Muscle layer of duodenum (tissue), 2 donors: Measurements from ENCODE around the gene TEX55.
"Not testable (repeated sequence)": the region's sequence is repeated elsewhere in the genome, so short reads cannot be mapped to it uniquely, and the experiment has no call there.

ENCODE experiments used
- H3K27ac ChIP-seq: one replicate; pipeline ENCODE4 v1.7.0; 2013; ENCODE audit warnings: mild to moderate bottlenecking, low read length
- H3K27me3 ChIP-seq: one replicate; pipeline ENCODE4 v1.7.0; 2013; ENCODE audit warnings: low read depth, mild to moderate bottlenecking, control low read depth, low read length
- H3K36me3 ChIP-seq, 2 donors: one replicate each; pipeline ENCODE4 v1.7.0; 2013; ENCODE audit warnings: low read length in 2 of 2, control low read depth in 1 of 2, mild to moderate bottlenecking in 1 of 2; ENCODE audit not compliant: insufficient read depth in 2 of 2, control insufficient read depth in 1 of 2
- H3K4me1 ChIP-seq, 2 donors: one replicate each; pipeline ENCODE4 v1.7.0; 2013; ENCODE audit warnings: low read length in 2 of 2, mild to moderate bottlenecking in 2 of 2, control low read depth in 1 of 2, moderate library complexity in 1 of 2; ENCODE audit not compliant: insufficient read depth in 2 of 2, control insufficient read depth in 1 of 2
- H3K4me3 ChIP-seq, 2 donors: one replicate each; pipeline ENCODE4 v1.7.0; 2013; ENCODE audit warnings: low read length in 2 of 2, low read depth in 1 of 2, mild to moderate bottlenecking in 1 of 2
- H3K9me3 ChIP-seq, 2 donors: one replicate each; pipeline ENCODE4 v1.7.0; 2013; ENCODE audit warnings: low read length in 2 of 2, control low read depth in 1 of 2, mild to moderate bottlenecking in 1 of 2; ENCODE audit not compliant: control insufficient read depth in 1 of 2
- donor health status: healthy.

Gene TEX55

GRCh38 chr3:119160815-119161214 is 14.8 kb downstream of the TEX55 start:
- peaks cover 0 to 13% of the 10 kb centered on the region in 2 donors for H3K9me3 ChIP-seq
- no peak overlapping the region for H3K4me3 ChIP-seq
- H3K36me3 ChIP-seq: no peaks in the 10 kb centered on the region
- no peaks in the 10 kb centered on the region for H3K4me1 ChIP-seq
- no peak overlapping the region for H3K27ac ChIP-seq
- H3K27me3 ChIP-seq: no peaks in the 10 kb centered on the region

GRCh38 chr3:119161240-119161639 is 15.3 kb downstream of the TEX55 start:
- H3K27me3 ChIP-seq: no peaks in the 10 kb centered on the region
- H3K27ac ChIP-seq: no peak overlapping the region
- H3K36me3 ChIP-seq: no peaks in the 10 kb centered on the region
- H3K9me3 ChIP-seq: peaks cover 0 to 9% of the 10 kb centered on the region in 2 donors
- no peak overlapping the region for H3K4me3 ChIP-seq
- no peaks in the 10 kb centered on the region for H3K4me1 ChIP-seq

GRCh38 chr3:119164745-119165144 is 18.8 kb downstream of the TEX55 start:
- H3K4me1 ChIP-seq, H3K27ac ChIP-seq, H3K4me3 ChIP-seq, H3K36me3 ChIP-seq, H3K9me3 ChIP-seq, H3K27me3 ChIP-seq: not testable (repeated sequence)

- Histone ChIP-seq H3K36me3 (no peaks in the 10 kb centered on the region), H3K27me3 (peaks cover 4% of the 10 kb centered on the region), H3K4me3 (no peak overlapping the region), H3K4me1 (no peaks in the 10 kb centered on the region), H3K9me3 (no peaks in the 10 kb centered on the region), H3K27ac (no peak overlapping the region)
Observed at GRCh38 chr3:119170821-119171220, 24.9 kb downstream of the TEX55 start.

GRCh38 chr3:119173325-119173724 is 27.4 kb downstream of the TEX55 start, which contains the start of gene UPK1B:
Gene UPK1B, plus strand, starts transcription at chr3:119173598. Its CDS starts 13,144 bp downstream, at chr3:119186742.
- Histone ChIP-seq H3K27ac (no peak within 1 kb of the TSS), H3K4me3 (no peak within 1 kb of the TSS), H3K27me3 (peaks cover 4% of the 10 kb centered on the region), H3K36me3 (no peaks in the 10 kb centered on the region), H3K9me3 (no peaks in the 10 kb centered on the region), H3K4me1 (no peaks in the 10 kb centered on the region)

- Histone ChIP-seq H3K27ac (no peak overlapping the region), H3K27me3 (peaks cover 4% of the 10 kb centered on the region), H3K4me1 (no peaks in the 10 kb centered on the region)
Observed at GRCh38 chr3:119175872-119176756, 30.1 kb downstream of the TEX55 start.

GRCh38 chr3:119176778-119177177 is 30.8 kb downstream of the TEX55 start:
- H3K4me3 ChIP-seq: no peak overlapping the region
- peaks cover 4% of the 10 kb centered on the region for H3K27me3 ChIP-seq
- no peaks in the 10 kb centered on the region for H3K4me1 ChIP-seq
- no peaks in the 10 kb centered on the region for H3K9me3 ChIP-seq
- H3K27ac ChIP-seq: no peak overlapping the region
- H3K36me3 ChIP-seq: no peaks in the 10 kb centered on the region

More at GRCh38 chr3:119175872-119176756, 30.1 kb downstream of the TEX55 start:
- H3K36me3 ChIP-seq: no peaks in the 10 kb centered on the region
- no peaks in the 10 kb centered on the region for H3K9me3 ChIP-seq
- H3K4me3 ChIP-seq: no peak overlapping the region

- Histone ChIP-seq H3K4me3 (no peak overlapping the region), H3K9me3 (no peaks in the 10 kb centered on the region), H3K27me3 (peaks cover 1% of the 10 kb centered on the region), H3K4me1 (no peaks in the 10 kb centered on the region), H3K36me3 (no peaks in the 10 kb centered on the region), H3K27ac (no peak overlapping the region)
Observed at GRCh38 chr3:119177321-119177720, 31.4 kb downstream of the TEX55 start.

- H3K9me3 ChIP-seq: no peaks in the 10 kb centered on the region
- H3K36me3 ChIP-seq: no peaks in the 10 kb centered on the region
- no peaks in the 10 kb centered on the region for H3K27me3 ChIP-seq
- no peak overlapping the region for H3K27ac ChIP-seq
- H3K4me3 ChIP-seq: no peak overlapping the region
- no peaks in the 10 kb centered on the region for H3K4me1 ChIP-seq
Observed at GRCh38 chr3:119181765-119182164, 35.8 kb downstream of the TEX55 start.

- Histone ChIP-seq H3K4me1 (no peaks in the 10 kb centered on the region), H3K27ac (no peak overlapping the region)
Observed at GRCh38 chr3:119184111-119184510, 38.1 kb downstream of the TEX55 start.

GRCh38 chr3:119184796-119185570 is 39.0 kb downstream of the TEX55 start:
- no peaks in the 10 kb centered on the region for H3K4me1 ChIP-seq
- no peaks in the 10 kb centered on the region for H3K27me3 ChIP-seq
- no peaks in the 10 kb centered on the region for H3K9me3 ChIP-seq
- H3K4me3 ChIP-seq: no peak overlapping the region
- H3K27ac ChIP-seq: no peak overlapping the region
- no peaks in the 10 kb centered on the region for H3K36me3 ChIP-seq

More at GRCh38 chr3:119184111-119184510, 38.1 kb downstream of the TEX55 start:
- H3K9me3 ChIP-seq: no peaks in the 10 kb centered on the region
- no peaks in the 10 kb centered on the region for H3K36me3 ChIP-seq
- H3K4me3 ChIP-seq: no peak overlapping the region
- no peaks in the 10 kb centered on the region for H3K27me3 ChIP-seq
